GM03348 (cell line): Measurements from ENCODE around the gene LDB2.

ENCODE experiments used
- DNase-seq: peaks from one replicate; pipeline ENCODE4 v3.0.0; 2012; ENCODE audit warnings: low spot score

Gene LDB2

GRCh38 chr4:16483540-16483939 is 414.9 kb downstream of the LDB2 start:
- no peak for DNase-seq

GRCh38 chr4:16480011-16480410 is 418.4 kb downstream of the LDB2 start:
- DNase-seq, result no peak

GRCh38 chr4:16472537-16472936 is 425.9 kb downstream of the LDB2 start:
- DNase-seq, result no peak

GRCh38 chr4:16467061-16467460 is 431.4 kb downstream of the LDB2 start:
- no peak for DNase-seq

DNA sequence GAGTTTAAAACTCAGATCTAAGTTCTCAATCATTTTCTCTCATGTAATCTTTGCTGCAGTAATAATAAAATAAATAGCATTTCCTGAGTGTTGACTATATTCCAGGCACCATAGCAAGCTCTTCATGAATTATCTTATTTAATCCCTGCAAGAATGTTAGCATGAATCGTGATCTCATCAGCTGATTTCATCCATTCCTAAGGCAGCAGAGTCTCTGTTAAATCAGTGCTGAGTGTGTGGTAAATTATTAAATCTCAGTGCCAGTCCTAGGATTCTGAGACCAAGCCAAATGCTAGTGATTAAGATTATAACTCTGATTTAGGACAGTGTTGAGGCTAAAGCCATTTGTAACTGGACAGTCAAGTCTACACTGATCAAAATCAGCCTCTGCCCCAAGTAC is 431.9 kb downstream of the LDB2 start:
- DNase-seq, result no peak

GRCh38 chr4:16464651-16465050 is 433.8 kb downstream of the LDB2 start:
- no peak for DNase-seq

GRCh38 chr4:16462656-16463055 is 435.8 kb downstream of the LDB2 start:
- DNase-seq, result no peak

- DNase-seq, result peak; percentile 44
Measured at GRCh38 chr4:16461362-16461761, 437.1 kb downstream of the LDB2 start.

GRCh38 chr4:16457944-16458343 is 440.5 kb downstream of the LDB2 start:
- peak; percentile 47 for DNase-seq
